BLaER1 (cell line): ENCODE data around the gene HS2ST1.
A peak's percentile ranks its signal among the peaks of the same experiment; 100 is the strongest.

Experiments used
- H3K27ac ChIP-seq: shearing (Covaris generic); formaldehyde crosslinking; 2 replicates; pipeline ENCODE4 v1.8.1; 2022
- H3K27me3 ChIP-seq: shearing (Covaris generic); formaldehyde crosslinking; 2 replicates; pipeline ENCODE4 v1.8.1; 2022
- H3K36me3 ChIP-seq: shearing (Covaris generic); formaldehyde crosslinking; 2 replicates; pipeline ENCODE4 v1.8.1; 2022
- H3K4me1 ChIP-seq: shearing (Covaris generic); formaldehyde crosslinking; 2 replicates; pipeline ENCODE4 v1.8.1; 2022
- H3K4me2 ChIP-seq: shearing (Covaris generic); formaldehyde crosslinking; 2 replicates; pipeline ENCODE4 v1.8.1; 2022
- H3K4me3 ChIP-seq: shearing (Covaris generic); formaldehyde crosslinking; 2 replicates; pipeline ENCODE4 v1.8.1; 2022
- H3K9ac ChIP-seq: shearing (Covaris generic); formaldehyde crosslinking; 2 replicates; pipeline ENCODE4 v1.8.1; 2022
- H3K9me3 ChIP-seq: shearing (Covaris generic); formaldehyde crosslinking; 2 replicates; pipeline ENCODE4 v1.8.1; 2022
- H4K20me1 ChIP-seq: shearing (Covaris generic); formaldehyde crosslinking; 2 replicates; pipeline ENCODE4 v1.8.1; 2022
- Cebpa-rat ChIP-seq: shearing (Covaris generic); IDR thresholded peaks from 2 replicates; pipeline ENCODE4 v1.8.1; 2022

HS2ST1 gene

DNA sequence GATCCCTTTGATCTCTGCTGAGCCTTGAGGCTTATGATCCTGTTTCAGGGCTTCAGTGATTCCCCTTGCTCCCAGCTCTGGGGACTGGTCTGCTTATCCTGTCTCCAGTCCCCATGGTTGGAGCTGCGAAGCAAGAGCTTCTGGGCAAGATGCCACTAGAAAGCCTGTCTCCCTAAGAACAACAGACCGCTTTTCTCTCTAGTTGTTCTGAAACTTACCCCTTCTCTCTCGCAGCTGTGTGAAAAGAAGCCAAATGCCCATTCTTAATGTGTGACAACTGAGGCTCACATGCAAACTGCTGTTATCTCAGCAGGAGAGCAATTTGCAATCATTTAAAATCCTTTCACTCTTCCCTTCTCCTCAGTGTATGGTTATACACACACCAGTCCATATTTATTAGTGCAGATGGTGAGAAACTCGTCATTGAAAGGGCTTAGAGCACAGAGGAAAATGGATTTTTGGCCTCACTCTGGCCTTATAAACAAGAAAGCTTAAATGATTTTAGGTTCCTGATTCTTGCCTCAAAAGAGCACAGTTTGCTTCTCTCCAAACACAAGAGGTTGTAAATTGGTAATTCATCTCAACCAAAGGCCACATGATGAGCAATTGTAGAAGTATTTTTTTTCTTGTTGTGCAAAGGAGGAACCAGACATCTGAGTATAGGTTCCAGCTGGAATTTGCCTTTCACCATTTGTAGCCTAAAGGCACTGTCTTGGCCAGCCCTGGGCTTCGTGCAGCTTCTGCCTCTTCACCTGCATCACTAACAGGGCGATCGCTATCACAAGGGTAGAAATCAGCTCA, 235.0 kb downstream of the HS2ST1 start:
- Histone ChIP-seq H3K27ac (no peak overlapping the region), H3K27me3 (no peaks in the 10 kb centered on the region), H4K20me1 (no peaks in the 10 kb centered on the region), H3K36me3 (no peaks in the 10 kb centered on the region), H3K4me3 (no peak overlapping the region), H3K4me1 (peaks cover 27% of the 10 kb centered on the region), H3K9me3 (no peaks in the 10 kb centered on the region), H3K9ac (no peak overlapping the region), H3K4me2 (no peak overlapping the region)
- no peak for TF ChIP-seq Cebpa-rat

DNA sequence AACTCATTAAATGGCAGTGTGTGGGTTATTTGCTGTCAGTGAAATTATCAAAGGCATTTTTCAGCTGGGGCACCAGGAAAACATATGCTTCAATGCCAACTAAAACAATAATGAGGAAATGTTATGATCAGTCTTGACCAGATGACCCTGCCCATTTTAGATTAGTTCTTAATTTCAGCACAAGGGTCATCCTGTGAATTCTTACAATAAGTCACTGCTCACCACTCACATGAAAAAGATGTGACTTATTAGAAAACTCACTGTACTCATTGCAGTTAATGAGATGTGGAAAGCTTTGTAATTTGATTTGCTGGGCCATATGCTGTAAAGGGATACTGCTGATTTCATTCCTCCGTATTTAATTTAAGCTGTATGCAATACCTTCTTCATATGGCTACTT, 235.7 kb downstream of the HS2ST1 start:
- Histone ChIP-seq H3K9ac (no peak overlapping the region), H3K27ac (no peak overlapping the region), H3K4me1 (peaks cover 34% of the 10 kb centered on the region), H4K20me1 (no peaks in the 10 kb centered on the region), H3K4me2 (peak overlapping the region; percentile 98; the same call in 1 of the 2 replicates), H3K27me3 (no peaks in the 10 kb centered on the region), H3K4me3 (no peak overlapping the region), H3K36me3 (no peaks in the 10 kb centered on the region), H3K9me3 (no peaks in the 10 kb centered on the region)
- TF ChIP-seq Cebpa-rat: no peak

DNA sequence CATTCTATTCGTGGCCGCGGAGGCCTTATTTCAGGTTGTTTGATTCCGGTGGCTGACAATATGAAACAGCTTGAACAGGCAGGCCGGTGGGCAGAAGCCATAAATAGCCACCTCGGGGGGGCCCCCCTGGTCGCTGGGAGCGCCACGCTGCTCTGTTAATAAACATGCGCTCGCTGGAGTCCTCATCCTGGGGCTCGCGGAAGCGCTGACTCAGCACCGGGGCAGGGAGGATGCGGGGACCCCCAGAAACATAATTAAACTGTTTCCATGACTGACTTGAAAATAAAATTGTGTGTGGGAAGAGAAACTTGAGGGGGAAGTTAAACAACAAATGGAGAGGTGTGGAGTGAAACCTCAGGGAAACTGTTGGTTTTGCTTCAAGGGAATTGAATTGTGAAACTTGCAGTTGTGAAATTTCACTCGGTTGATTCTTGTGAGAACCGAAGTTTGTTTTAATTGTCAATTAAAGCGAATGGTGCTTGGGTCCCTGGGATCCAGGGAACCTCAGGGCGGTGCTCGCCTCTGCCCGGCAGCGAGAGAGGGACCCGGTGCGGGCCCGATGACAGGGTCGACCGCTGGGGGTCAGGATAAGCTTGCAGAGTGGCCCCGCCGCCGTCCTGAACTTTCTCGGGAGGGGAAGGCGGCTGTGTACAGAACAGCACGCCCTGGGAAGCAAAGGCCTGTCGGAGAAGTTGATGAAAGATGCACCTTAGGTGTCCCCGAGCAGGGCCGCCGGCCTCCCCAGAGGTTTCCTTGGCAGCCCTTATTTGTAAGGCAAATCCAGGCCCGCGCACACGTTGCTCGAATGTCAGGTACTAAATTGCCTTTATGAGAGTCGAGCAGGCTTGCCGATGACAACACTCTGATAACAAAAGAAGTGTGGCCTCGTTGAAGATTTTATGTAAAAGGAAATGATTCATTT, 237.3 kb downstream of the HS2ST1 start:
- no peaks in the 10 kb centered on the region for H3K27me3 ChIP-seq
- peak overlapping the region; percentile 98 for H3K4me2 ChIP-seq
- no peaks in the 10 kb centered on the region for H3K9me3 ChIP-seq
- TF ChIP-seq Cebpa-rat: peak; percentile 44; the same call in 1 of the 2 replicates
- no peaks in the 10 kb centered on the region for H4K20me1 ChIP-seq
- H3K9ac ChIP-seq: peak overlapping the region; percentile 49
- peak overlapping the region; percentile 65 for H3K4me3 ChIP-seq
- H3K36me3 ChIP-seq: no peaks in the 10 kb centered on the region
- H3K27ac ChIP-seq: peak overlapping the region; percentile 39; the same call in 1 of the 2 replicates
- H3K4me1 ChIP-seq: peaks cover 46% of the 10 kb centered on the region

DNA sequence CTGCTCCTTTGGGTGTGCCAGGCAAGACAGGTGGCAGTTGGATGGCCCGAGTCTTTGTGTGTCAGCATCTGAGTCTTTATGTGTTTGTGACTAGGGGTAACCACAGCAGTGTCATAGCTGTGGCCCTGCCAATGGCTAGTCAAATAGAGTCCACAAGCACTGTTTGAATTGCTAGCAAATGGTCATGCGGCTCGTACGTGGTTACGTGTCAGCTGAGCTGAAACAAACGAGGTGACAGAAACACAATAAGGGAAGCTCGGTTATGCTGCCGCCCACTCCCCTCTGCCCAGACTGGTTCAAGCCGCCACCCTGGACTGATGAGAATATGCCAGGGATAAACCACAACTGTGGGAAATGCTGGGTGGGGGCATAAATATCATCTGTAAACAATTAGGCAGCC, 239.9 kb downstream of the HS2ST1 start:
- Histone ChIP-seq H3K9me3 (no peaks in the 10 kb centered on the region), H3K4me1 (peaks cover 46% of the 10 kb centered on the region), H4K20me1 (no peaks in the 10 kb centered on the region), H3K36me3 (no peaks in the 10 kb centered on the region), H3K4me3 (no peak overlapping the region), H3K27ac (no peak overlapping the region), H3K9ac (no peak overlapping the region), H3K4me2 (no peak overlapping the region), H3K27me3 (no peaks in the 10 kb centered on the region)
- TF ChIP-seq Cebpa-rat: no peak

DNA sequence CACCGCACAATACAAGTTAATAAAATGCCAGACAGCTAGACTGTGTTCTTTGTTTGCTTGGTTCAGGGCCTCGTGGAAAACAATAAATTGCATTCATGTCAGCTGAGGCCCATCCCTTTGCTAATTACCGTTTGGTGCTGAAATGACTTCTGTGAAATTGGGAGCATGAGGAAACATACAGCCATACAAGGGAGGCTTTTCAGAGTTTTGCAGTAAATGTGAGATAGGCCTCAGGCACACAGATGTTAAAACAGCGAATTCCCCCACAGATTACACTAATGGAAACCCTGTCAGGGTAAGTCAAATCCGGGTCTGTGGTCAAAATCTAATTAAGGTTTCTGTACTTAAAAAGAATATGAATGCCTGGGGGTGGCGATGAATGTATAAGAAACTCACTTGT, 240.7 kb downstream of the HS2ST1 start:
- Histone ChIP-seq H3K4me1 (peaks cover 44% of the 10 kb centered on the region), H3K9ac (no peak overlapping the region), H3K36me3 (no peaks in the 10 kb centered on the region), H3K4me2 (peak overlapping the region; percentile 48), H4K20me1 (no peaks in the 10 kb centered on the region), H3K9me3 (no peaks in the 10 kb centered on the region), H3K27me3 (no peaks in the 10 kb centered on the region), H3K27ac (no peak overlapping the region), H3K4me3 (no peak overlapping the region)
- TF ChIP-seq Cebpa-rat: no peak

DNA sequence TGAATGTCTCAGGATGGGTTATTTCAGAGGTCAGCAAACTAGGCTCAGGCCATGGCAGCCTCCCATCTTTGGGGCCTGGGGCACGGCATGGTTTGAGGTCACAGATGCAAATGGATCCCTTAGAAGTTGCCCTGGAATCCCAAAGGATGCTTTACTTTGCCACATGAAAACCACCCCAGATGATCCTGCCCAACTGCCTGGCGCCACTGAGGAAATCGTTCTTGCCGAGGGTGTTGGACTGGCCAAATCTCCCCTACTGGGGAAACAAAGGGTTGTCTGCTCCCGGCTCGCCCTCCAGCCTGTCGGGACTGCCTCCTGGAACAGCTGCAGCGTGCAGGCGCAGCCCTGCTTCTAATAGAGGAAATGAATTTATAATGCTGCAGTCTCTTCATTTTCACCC, 241.2 kb downstream of the HS2ST1 start:
- TF ChIP-seq Cebpa-rat: no peak
- Histone ChIP-seq H3K27ac (no peak overlapping the region), H3K4me2 (peak overlapping the region; percentile 48), H3K9ac (no peak overlapping the region), H4K20me1 (no peaks in the 10 kb centered on the region), H3K36me3 (no peaks in the 10 kb centered on the region), H3K4me3 (no peak overlapping the region), H3K27me3 (no peaks in the 10 kb centered on the region), H3K9me3 (no peaks in the 10 kb centered on the region), H3K4me1 (peaks cover 39% of the 10 kb centered on the region)

DNA sequence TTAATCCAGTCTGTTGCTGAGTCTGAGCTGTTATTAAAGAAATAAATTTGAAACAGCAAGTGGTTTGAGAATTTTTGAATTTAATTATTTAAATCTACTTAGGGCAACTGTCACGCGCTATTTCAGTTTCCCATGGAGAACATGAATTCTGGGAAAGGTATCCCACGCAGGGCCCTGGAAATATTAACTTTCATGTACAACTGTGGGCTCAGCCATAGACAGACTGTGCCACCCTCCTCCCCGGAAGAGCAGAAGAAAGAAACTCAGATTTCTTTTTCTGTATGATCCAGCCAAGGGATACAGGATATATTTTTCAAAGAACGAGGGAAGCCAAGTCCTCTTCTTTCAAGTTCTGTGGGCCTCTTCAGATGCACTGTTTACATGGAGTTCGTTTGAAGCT, 241.7 kb downstream of the HS2ST1 start:
- H4K20me1 ChIP-seq: no peaks in the 10 kb centered on the region
- H3K27ac ChIP-seq: no peak overlapping the region
- H3K4me1 ChIP-seq: peaks cover 34% of the 10 kb centered on the region
- H3K27me3 ChIP-seq: no peaks in the 10 kb centered on the region
- H3K4me3 ChIP-seq: no peak overlapping the region
- H3K9me3 ChIP-seq: no peaks in the 10 kb centered on the region
- no peak for TF ChIP-seq Cebpa-rat
- H3K9ac ChIP-seq: no peak overlapping the region
- H3K36me3 ChIP-seq: no peaks in the 10 kb centered on the region
- H3K4me2 ChIP-seq: peak overlapping the region; percentile 48

DNA sequence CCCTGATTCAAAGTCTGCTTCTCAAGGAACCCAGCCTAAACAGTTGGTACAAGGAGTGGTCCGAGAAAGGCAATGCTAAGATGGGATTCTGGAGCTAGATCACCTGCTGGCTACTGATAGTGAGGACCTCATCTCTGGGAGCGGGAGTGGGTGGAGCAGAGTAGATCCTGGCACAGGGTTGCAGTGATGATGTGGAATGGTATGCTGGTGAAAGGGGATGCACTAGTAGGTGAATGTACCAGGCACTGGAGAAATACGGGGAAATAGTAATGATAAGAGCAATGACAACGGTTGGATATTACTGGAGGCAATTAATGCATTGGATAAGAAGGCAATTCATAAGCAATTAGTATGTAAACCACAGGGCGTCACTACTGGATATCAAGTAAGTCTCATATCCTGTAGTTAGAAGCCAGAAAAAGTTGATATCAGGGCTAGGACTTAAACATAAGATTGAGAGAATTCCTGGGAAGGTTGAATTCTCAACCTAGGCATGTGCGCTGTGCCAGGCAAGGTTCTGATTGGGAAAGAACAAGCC, 245.0 kb downstream of the HS2ST1 start:
- H3K27me3 ChIP-seq: no peaks in the 10 kb centered on the region
- H3K4me2 ChIP-seq: no peak overlapping the region
- no peaks in the 10 kb centered on the region for H3K9me3 ChIP-seq
- TF ChIP-seq Cebpa-rat: no peak
- no peak overlapping the region for H3K27ac ChIP-seq
- H3K4me3 ChIP-seq: no peak overlapping the region
- peaks cover 18% of the 10 kb centered on the region for H3K4me1 ChIP-seq
- no peak overlapping the region for H3K9ac ChIP-seq
- H4K20me1 ChIP-seq: no peaks in the 10 kb centered on the region
- no peaks in the 10 kb centered on the region for H3K36me3 ChIP-seq
